ENCODE data around the gene SMC3.
"Not testable (repeated sequence)": the region's sequence is repeated elsewhere in the genome, so short reads cannot be mapped to it uniquely, and the experiment has no call there.

SMC3 gene

DNA sequence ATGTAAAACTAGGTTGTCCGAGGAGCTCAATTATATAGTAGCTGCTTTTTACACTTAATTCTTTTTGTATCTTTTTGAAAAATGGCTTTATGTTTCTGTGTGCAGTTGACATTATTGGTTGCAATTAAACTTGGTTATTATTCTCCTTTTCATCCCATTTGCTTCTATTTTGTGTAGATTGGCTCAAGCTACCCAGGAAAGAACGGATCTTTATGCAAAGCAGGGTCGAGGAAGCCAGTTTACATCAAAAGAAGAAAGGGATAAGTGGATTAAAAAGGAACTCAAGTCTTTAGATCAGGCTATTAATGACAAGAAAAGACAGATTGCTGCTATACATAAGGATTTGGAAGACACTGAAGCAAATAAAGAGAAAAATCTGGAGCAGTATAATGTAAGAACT, 16.5 kb downstream of the SMC3 start:
- no peak for DNase-seq (ENCODE audit: low read depth)

DNA sequence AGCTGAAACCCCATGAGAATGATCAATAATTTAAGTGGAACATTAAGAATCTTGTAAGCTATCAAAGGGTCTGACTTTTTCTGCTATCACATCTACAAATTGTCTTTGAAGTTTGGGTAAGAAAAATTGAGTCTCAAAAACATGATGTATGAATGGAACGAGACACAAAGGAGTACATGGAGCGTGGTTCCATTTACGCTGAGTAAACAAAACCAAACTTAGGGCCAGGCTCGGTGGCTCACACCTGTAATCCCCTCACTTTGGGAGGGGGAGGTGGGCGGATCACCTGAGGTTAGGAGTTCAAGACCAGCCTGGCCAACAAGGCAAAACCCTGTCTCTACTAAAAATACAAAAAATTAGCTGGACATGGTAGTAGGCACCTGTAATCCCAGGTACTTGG, 24.3 kb downstream of the SMC3 start:
- DNase-seq (ENCODE audit: low read depth), result no peak

DNA sequence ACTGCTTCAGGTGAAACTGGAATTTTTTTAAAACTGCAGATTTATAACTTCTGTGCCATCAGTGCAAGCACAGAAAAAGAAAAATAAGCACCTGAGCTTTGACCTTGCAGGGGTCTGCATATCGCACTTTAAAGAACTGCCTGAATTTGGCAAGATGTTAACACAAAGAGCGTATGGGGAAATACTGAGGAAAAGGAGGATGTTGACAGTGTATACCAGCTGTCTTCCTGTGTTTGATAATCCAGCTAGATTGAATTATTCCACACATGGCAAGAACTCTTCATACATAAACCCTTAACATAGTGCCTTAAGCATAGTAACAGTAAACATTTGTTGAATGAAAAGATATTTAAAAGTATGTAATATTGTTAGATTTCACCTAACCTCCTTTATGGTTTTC, 30.0 kb downstream of the SMC3 start:
- no peak for DNase-seq (ENCODE audit: low read depth)

DNA sequence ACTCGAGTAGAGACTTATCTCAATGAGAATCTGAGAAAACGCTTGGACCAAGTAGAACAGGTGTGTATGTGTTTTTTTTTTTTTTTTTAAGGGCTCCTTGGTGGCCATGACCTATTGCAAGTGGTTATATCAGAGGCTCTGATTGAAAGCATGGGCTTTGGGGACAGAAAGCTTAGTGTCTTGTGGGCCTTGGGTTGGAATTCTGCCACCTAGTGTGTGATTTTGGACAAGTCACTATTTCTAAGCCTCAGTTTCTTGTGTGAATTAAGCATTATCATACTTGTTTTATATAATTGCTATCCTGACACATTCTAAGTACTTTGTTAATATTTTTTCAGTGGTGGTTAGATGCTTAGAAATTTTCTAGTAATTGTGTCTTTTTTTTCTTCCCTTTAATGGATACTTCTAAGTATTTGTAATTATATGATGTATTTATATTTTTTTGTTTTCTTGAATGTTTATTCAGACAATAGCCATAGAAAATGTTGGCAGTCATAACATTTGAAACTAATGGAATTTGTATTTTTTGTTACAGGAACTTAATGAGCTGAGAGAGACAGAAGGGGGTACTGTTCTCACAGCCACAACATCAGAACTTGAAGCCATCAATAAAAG, 33.1 kb downstream of the SMC3 start:
- no peak for DNase-seq (ENCODE audit: low read depth)

DNA sequence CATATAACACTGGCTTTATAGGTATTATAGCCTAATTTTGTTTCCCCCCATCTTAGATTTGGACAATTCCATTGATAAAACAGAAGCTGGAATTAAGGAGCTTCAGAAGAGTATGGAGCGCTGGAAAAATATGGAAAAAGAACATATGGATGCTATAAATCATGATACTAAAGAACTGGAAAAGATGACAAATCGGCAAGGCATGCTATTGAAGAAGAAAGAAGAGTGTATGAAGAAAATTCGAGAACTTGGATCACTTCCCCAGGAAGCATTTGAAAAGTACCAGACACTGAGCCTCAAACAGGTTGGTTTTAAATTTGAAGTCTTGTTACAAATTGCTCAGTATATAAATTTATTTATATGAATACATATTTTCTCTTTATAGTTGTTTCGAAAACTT, 34.1 kb downstream of the SMC3 start:
- no peak for DNase-seq (ENCODE audit: low read depth)

DNA sequence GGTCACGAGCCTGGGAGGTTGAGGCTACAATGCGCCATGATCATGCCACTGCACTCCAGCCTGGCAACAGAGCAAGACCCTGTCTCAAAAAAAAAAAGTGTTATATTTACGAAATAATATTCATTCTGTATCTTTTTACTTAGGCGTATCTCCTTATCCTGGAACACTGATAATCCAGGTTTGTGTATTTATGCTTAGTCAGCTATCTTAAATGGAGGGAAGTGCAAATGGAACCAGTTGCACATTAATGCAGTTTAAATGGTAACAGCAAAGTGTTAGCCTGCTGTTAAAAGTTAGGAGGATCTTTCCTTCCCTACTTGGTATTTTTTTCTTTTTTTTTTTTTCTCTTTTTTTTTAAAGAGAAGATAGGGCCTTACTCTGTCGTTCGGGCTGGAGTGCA, 40.6 kb downstream of the SMC3 start:
- DNase-seq (ENCODE audit: low read depth), result no peak

DNA sequence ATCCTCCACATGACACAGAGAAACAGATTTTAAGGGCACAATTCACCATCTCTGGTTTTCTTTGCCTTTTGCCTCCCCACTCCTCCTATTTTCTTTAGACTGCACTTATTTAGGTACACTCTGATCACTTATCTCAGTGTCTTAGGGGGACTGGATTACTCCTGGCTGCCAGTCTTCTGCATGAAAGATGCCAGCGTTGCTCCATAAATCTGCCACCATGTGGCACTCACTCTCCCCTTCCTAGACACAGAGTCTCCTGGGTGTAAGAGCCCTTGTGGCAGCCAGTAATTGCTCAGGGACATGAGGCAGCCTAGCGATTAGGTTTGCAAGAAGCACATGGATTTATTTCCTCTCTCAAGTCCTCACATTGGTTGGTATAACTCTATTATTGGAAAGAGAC, 42.1 kb downstream of the SMC3 start:
- DNase-seq (ENCODE audit: low read depth), result no peak

GRCh38 chr10:110610308-110610774, 42.8 kb downstream of the SMC3 start:
- peak; percentile 15 for DNase-seq (ENCODE audit: low read depth)

DNA sequence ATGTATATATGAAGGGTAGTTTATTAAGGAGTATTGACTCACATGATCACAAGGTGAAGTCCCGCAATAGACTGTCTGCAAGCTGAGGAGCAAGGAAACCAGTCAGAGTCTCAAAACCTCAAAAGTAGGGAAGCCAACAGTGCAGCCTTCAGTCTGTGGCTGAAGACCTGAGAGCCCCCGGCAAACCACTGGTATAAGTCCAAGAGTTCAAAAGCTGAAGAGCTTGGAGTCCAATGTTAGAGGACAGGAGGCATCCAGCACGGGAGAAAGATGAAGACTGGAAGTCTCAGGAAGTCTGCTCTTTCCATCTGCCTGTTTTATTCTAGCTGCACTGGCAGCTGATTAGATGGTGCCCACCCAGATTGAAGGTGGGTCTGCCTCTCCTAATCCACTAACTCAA, 43.3 kb downstream of the SMC3 start:
- not testable (repeated sequence) for DNase-seq (ENCODE audit: low read depth)

GRCh38 chr10:110612087-110612486, 44.6 kb downstream of the SMC3 start:
- DNase-seq (ENCODE audit: low read depth), result no peak

- DNase-seq (ENCODE audit: low read depth), result no peak
These were observed 45.1 kb downstream of the SMC3 start for GRCh38 chr10:110612629-110613028.

- DNase-seq (ENCODE audit: low read depth), result no peak
These were observed 46.0 kb downstream of the SMC3 start for GRCh38 chr10:110613341-110613995.

DNA sequence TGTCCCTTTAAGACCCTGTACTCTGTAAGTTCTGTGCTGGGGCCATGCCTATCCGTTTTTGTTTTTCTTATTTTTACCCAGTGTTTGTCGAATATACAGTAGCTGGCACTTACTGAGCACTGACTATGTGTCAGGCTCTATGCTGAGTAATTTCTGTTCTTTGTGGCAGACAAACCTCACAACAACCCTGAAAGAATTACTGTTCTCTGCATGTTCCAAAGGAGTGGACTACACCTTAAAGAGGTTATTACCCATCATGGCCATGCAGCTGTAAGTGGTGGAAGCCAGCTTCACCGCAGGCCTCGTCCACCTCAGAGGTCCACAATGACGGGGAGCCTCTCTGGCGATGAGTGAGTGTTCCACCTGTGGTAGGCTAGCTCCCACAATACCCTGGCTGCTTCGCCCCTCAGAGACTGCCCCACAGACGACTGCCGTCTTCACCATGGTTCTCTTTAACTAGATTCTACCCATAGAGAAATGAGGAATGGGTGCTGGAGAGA, 46.6 kb downstream of the SMC3 start:
- DNase-seq (ENCODE audit: low read depth), result no peak

GRCh38 chr10:110615057-110615747, 47.7 kb downstream of the SMC3 start:
- DNase-seq (ENCODE audit: low read depth), result no peak

DNA sequence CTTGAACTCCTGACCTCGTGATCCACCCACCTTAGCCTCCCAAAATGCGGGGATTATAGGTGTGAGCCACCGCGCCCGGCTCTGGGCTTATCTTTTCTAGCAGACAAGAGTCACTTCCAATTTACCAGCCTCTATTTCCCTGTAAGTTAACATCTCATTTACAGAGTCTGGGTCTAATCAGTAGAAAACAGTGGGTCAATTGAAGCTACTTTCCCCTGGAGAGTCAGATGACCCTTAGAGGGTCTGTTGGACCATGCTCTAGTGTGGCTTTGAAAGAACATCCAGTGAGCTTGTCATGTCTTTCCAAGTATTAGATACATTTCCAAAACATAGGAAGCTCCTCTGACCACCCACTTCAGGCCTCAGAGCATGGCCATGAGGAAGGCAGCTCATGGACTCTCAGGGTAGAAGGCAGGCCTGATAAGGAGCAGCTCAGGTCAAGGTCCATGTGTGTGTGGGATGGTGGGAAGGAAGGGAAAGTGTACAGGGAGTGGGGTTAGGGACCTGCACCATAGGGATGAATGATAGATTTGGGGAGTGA, 49.1 kb downstream of the SMC3 start:
- DNase-seq (ENCODE audit: low read depth), result no peak

DNA sequence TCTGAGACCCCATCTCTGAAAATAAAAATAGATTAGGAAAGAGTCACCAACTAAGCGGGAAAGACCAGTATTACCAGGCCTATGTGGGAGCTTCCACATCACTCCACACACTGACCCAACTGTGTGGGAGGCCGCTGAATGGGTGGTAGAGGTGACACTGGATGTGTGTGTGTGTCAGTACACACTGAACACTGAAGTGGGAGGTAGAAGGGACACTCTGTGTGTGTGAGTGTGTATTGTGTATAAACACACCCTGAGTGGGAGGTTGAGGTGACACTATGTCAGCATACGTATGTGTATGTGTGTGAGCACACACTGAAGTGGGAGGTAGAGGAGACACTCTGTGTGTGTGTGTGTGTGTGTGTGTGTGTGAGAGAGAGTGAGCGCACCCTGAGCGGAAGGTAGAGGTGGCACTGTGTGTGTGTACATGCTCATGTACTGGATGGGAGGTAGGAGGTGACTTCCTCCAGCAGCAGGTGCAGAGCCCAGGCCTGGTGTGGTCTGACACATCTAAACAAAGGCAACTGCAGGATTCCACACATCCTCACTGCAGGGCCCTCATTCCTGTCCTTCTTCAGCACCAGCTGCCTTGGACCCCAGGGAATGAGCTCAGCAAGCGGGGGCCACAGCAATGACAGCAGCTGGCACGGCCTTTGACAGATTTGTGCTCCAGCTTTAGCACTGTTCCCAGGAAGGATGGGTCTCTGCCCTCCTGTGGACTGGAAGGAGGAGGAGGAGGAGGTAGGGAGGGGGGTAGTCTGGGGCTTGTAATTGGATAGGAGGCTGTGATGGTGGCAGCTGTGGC, 50.1 kb downstream of the SMC3 start:
- DNase-seq (ENCODE audit: low read depth), result no peak

GRCh38 chr10:110618230-110618610, 50.7 kb downstream of the SMC3 start:
- DNase-seq (ENCODE audit: low read depth), result no peak

- no peak for DNase-seq (ENCODE audit: low read depth)
These were observed 52.3 kb downstream of the SMC3 start for GRCh38 chr10:110619514-110620397.

DNA sequence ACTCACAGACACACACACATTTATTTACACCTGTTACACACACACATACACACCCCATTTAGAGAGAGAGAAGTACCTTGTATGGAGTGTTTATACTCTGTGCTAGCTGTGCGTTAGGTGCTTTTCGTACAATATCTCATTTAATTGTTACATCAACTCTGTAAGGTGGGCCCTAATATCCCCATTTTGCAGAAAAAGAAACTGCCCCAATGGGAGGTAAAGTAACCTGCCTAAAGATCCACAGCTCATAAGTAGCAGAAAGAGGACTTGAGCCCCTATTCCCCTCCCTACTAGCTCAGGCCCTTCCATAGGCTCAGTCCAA, 52.9 kb downstream of the SMC3 start:
- DNase-seq (ENCODE audit: low read depth), result no peak

- not testable (repeated sequence) for DNase-seq (ENCODE audit: low read depth)
These were observed 55.8 kb downstream of the SMC3 start for GRCh38 chr10:110623316-110623715.

DNA sequence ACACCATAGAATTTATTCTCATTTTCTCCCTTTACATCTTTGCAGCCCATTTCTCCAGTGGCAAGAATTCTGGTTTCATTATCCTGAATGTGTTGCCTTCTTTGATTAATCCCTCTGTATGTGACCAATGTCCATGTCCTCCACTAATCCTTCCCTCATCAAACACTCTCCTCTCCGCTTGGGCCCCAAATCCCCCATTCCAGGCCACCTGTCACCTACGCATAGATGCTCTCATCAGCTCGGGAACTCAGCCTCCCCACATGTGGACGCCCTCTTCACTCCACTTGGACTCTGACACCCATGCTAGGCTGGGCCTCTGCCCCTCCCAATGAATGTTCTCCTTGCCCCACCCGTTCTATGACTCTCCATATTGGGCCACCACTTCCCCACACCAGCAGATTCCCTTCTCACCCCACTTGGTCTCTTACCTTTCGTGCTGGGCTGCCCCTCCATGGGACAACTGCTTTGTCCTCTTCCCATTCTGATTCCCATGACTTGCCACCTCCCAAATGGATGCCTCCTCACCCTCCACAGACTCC, 57.9 kb downstream of the SMC3 start:
- no peak for DNase-seq (ENCODE audit: low read depth)
